H9 (cell line): Measurements from ENCODE around the gene APOBEC3B. TPM values are rescaled to one million over a fixed set of nuclear protein-coding genes. Genes with fewer than 3 reads are reported as not detected.
A peak's percentile ranks its signal among the peaks of the same experiment; 100 is the strongest.

ENCODE experiments used
- DNase-seq: peaks from one replicate; pipeline ENCODE4 v3.0.0-alpha.2; 2017
- H2AFZ ChIP-seq: one replicate; pipeline ENCODE4 v1.6.1; 2013; ENCODE audit warnings: mild to moderate bottlenecking, low read length, control low read depth, moderate library complexity
- H2AK5ac ChIP-seq: 2 replicates; pipeline ENCODE4 v1.6.1; 2013; ENCODE audit warnings: low read length, control low read depth, mixed read lengths; ENCODE audit not compliant: insufficient read length
- H2BK120ac ChIP-seq: one replicate; pipeline ENCODE4 v1.6.1; 2013; ENCODE audit warnings: low read depth, mild to moderate bottlenecking, low read length, control low read depth, inconsistent platforms; ENCODE audit not compliant: poor library complexity, severe bottlenecking
- H2BK12ac ChIP-seq: 2 replicates; pipeline ENCODE4 v1.6.1; 2013; ENCODE audit warnings: low read length, control low read depth, mixed read lengths, low read depth; ENCODE audit not compliant: insufficient read length
- H2BK15ac ChIP-seq: 2 replicates; pipeline ENCODE4 v1.6.1; 2013; ENCODE audit warnings: low read depth, low read length, control low read depth
- H2BK20ac ChIP-seq: one replicate; pipeline ENCODE4 v1.6.1; 2013; ENCODE audit warnings: low read depth, mild to moderate bottlenecking, low read length, control low read depth, inconsistent platforms; ENCODE audit not compliant: poor library complexity, severe bottlenecking
- H2BK5ac ChIP-seq: 2 replicates; pipeline ENCODE4 v1.6.1; 2013; ENCODE audit warnings: low read length, control low read depth, mixed read lengths; ENCODE audit not compliant: insufficient read length
- H3K14ac ChIP-seq: 2 replicates; pipeline ENCODE4 v1.6.1; 2013; ENCODE audit warnings: low read length, control low read depth; ENCODE audit not compliant: insufficient read depth
- H3K18ac ChIP-seq: 2 replicates; pipeline ENCODE4 v1.6.1; 2013; ENCODE audit warnings: low read depth, mild to moderate bottlenecking, mixed read lengths, low read length, control low read depth; ENCODE audit not compliant: insufficient read length
- H3K23ac ChIP-seq: 2 replicates; pipeline ENCODE4 v1.6.1; 2013; ENCODE audit warnings: low read length, control low read depth, mixed read lengths, low read depth; ENCODE audit not compliant: insufficient read length
- H3K23me2 ChIP-seq: 2 replicates; pipeline ENCODE4 v1.6.1; 2013; ENCODE audit warnings: low read depth, mild to moderate bottlenecking, mixed read lengths, low read length, control low read depth; ENCODE audit not compliant: insufficient read length, poor library complexity, severe bottlenecking
- H3K27ac ChIP-seq: 2 replicates; pipeline ENCODE4 v1.5.1; 2013; ENCODE audit warnings: low read length, control low read depth, mixed read lengths, low read depth; ENCODE audit not compliant: insufficient read length
- H3K27me3 ChIP-seq: 2 replicates; pipeline ENCODE4 v1.6.1; 2013; ENCODE audit warnings: low read length, control low read depth, inconsistent platforms; ENCODE audit not compliant: insufficient read depth
- H3K4ac ChIP-seq: 2 replicates; pipeline ENCODE4 v1.6.1; 2013; ENCODE audit warnings: low read depth, mild to moderate bottlenecking, control low read depth, inconsistent platforms, low read length, moderate library complexity
- H3K4me1 ChIP-seq: 2 replicates; pipeline ENCODE4 v1.6.1; 2013; ENCODE audit warnings: low read length, control low read depth, inconsistent platforms; ENCODE audit not compliant: insufficient read depth
- H3K4me2 ChIP-seq: 2 replicates; pipeline ENCODE4 v1.6.1; 2013; ENCODE audit warnings: low read length, control low read depth, mixed read lengths; ENCODE audit not compliant: insufficient read length, insufficient read depth
- H3K56ac ChIP-seq: 2 replicates; pipeline ENCODE4 v1.6.1; 2013; ENCODE audit warnings: low read depth, mild to moderate bottlenecking, mixed read lengths, low read length, control low read depth; ENCODE audit not compliant: insufficient read length
- H3K79me1 ChIP-seq: 2 replicates; pipeline ENCODE4 v1.6.1; 2013; ENCODE audit warnings: low read depth, mild to moderate bottlenecking, moderate library complexity, low read length, control low read depth, inconsistent platforms; ENCODE audit not compliant: insufficient read depth, poor library complexity, severe bottlenecking
- H3K79me2 ChIP-seq: 2 replicates; pipeline ENCODE4 v1.6.1; 2013; ENCODE audit warnings: low read length, control low read depth, inconsistent platforms; ENCODE audit not compliant: insufficient read depth
- H3K9ac ChIP-seq: 2 replicates; pipeline ENCODE4 v1.6.1; 2013; ENCODE audit warnings: low read length, control low read depth, mixed read lengths; ENCODE audit not compliant: insufficient read length; ENCODE audit errors: extremely low read depth
- H3K9me3 ChIP-seq: one replicate; pipeline ENCODE4 v1.6.1; 2013; ENCODE audit warnings: low read depth, low read length, inconsistent platforms; ENCODE audit not compliant: control insufficient read depth
- H3T11ph ChIP-seq: one replicate; pipeline ENCODE4 v1.6.1; 2013; ENCODE audit warnings: mild to moderate bottlenecking, low read length, control low read depth, inconsistent platforms
- H4K20me1 ChIP-seq: one replicate; pipeline ENCODE4 v1.6.1; 2013; ENCODE audit not compliant: control insufficient read depth, insufficient read length, insufficient read depth
- H4K5ac ChIP-seq: 2 replicates; pipeline ENCODE4 v1.6.1; 2013; ENCODE audit warnings: low read depth, mild to moderate bottlenecking, mixed read lengths, low read length, control low read depth; ENCODE audit not compliant: insufficient read length
- H4K8ac ChIP-seq: replicated peaks from 2 replicates; pipeline ENCODE4 v1.6.1; 2013; ENCODE audit warnings: low read length, control low read depth, mixed read lengths, low read depth; ENCODE audit not compliant: insufficient read length
- H4K91ac ChIP-seq: 2 replicates; pipeline ENCODE4 v1.6.1; 2013; ENCODE audit warnings: low read depth, mild to moderate bottlenecking, moderate library complexity, mixed read lengths, low read length, control low read depth; ENCODE audit not compliant: insufficient read length
- H3K27ac Mint-ChIP-seq, 3 experiments: 2 replicates in 2 of 3; 3 replicates in 1 of 3; pipeline ENCODE4 v1.8.0; 2020 to 2021; ENCODE audit warnings: mixed read lengths in 3 of 3, mild to moderate bottlenecking in 1 of 3, moderate library complexity in 1 of 3
- H3K27me3 Mint-ChIP-seq: 2 replicates; pipeline ENCODE4 v1.8.0; 2021; ENCODE audit warnings: low read depth, mild to moderate bottlenecking, moderate library complexity, mixed read lengths
- H3K36me3 Mint-ChIP-seq, 3 experiments: 2 replicates in 2 of 3; 3 replicates in 1 of 3; pipeline ENCODE4 v1.8.0; 2020 to 2021; ENCODE audit warnings: low read depth in 3 of 3, mixed read lengths in 3 of 3; ENCODE audit not compliant: insufficient read depth in 1 of 3
- H3K4me1 Mint-ChIP-seq, 2 experiments: 2 replicates each; pipeline ENCODE4 v1.8.0; 2020; ENCODE audit warnings: mixed read lengths in 2 of 2
- H3K4me3 Mint-ChIP-seq, 2 experiments: 2 replicates in 1 of 2; 3 replicates in 1 of 2; pipeline ENCODE4 v1.8.0; 2020 to 2021; ENCODE audit warnings: mild to moderate bottlenecking in 2 of 2, mixed read lengths in 2 of 2, moderate library complexity in 1 of 2
- H3K9me3 Mint-ChIP-seq, 2 experiments: 2 replicates in 1 of 2; 3 replicates in 1 of 2; pipeline ENCODE4 v1.8.0; 2020; ENCODE audit warnings: mild to moderate bottlenecking in 2 of 2, mixed read lengths in 2 of 2, moderate library complexity in 1 of 2
- CTCF ChIP-seq: fragments of 200-600 bp; sonication (generic); conservative IDR thresholded peaks from 3 replicates; pipeline ENCODE4 v1.8.0; 2021; ENCODE audit warnings: antibody characterized with exemption, mild to moderate bottlenecking
- WGBS: extraction: QIAGEN DNeasy Blood & Tissue Kit; methylation state at CpG from one replicate; pipeline ENCODE4 v1.1.7; 2013; ENCODE audit warnings: missing lambda C conversion rate, low lambda C conversion rate, mixed read lengths; ENCODE audit not compliant: insufficient read length; ENCODE audit errors: extremely low coverage; 5-methylcytosine and 5-hydroxymethylcytosine counted together
- total RNA-seq: library from RNA; stranded (reverse); gene quantifications from 2 replicates; pipeline ENCODE4 v1.2.1, GENCODE V29; 2021

The APOBEC3B gene
- total RNA-seq, 1 experiment from 2014 or later = 29.0 TPM

- Histone ChIP-seq H4K91ac (no peak overlapping the region), H3K23ac (no peak overlapping the region), H4K8ac (no peak overlapping the region), H4K5ac (no peak overlapping the region), H4K20me1 (no peaks in the 10 kb centered on the region), H3K79me2 (no peaks in the 10 kb centered on the region), H3T11ph (no peak overlapping the region), H3K9ac (no peak overlapping the region), H3K4me2 (no peak overlapping the region), H3K27ac (no peak overlapping the region), H3K79me1 (no peaks in the 10 kb centered on the region), H2AFZ (no peak overlapping the region), H3K14ac (no peak overlapping the region), H3K9me3 (no peaks in the 10 kb centered on the region), H2AK5ac (no peak overlapping the region), H3K56ac (no peak overlapping the region), H2BK120ac (no peak overlapping the region), H3K4ac (no peak overlapping the region), H3K27me3 (no peaks in the 10 kb centered on the region), H2BK12ac (no peak overlapping the region), H3K23me2 (no peaks in the 10 kb centered on the region), H2BK20ac (no peak overlapping the region), H3K4me1 (no peaks in the 10 kb centered on the region; the same call in 1 of the 2 replicates), H2BK15ac (no peak overlapping the region), H3K18ac (peak overlapping the region; percentile 77), H2BK5ac (no peak overlapping the region)
- Mint-ChIP-seq H3K36me3 (peaks cover 0 to 4% (median 0%) of the 10 kb centered on the region in 3 experiments; a peak in 3 of 7 replicates), H3K9me3 (peaks cover 2% of the 10 kb centered on the region in 2 experiments; a peak in 3 of 5 replicates), H3K4me1 (peaks cover 20 to 23% of the 10 kb centered on the region in 2 experiments), H3K27me3 (peaks cover 2% of the 10 kb centered on the region; the same call in 1 of the 2 replicates), H3K27ac (peak overlapping the region in 2 of 3 experiments; percentile 46 to 87; a peak in 5 of 7 replicates), H3K4me3 (no peak overlapping the region)
- DNase-seq = peak; percentile 91
- WGBS = no CpG with 5 or more reads among the region's 7 CpGs
- TF ChIP-seq CTCF = peak; percentile 86
Observed at GRCh38 chr22:39003165-39003638, 21.1 kb downstream of the APOBEC3B start.
